Stimulated activated CD8-positive, alpha-beta memory T cell treated with anti-CD3 and anti-CD28 coated beads, Interleukin-7, amount 100 ng/mL, for 48 hours (primary cell): ENCODE measurements around the gene RPS6KB2.

Experiments
- DNase-seq, 2 donors: peaks; one replicate each; pipeline ENCODE4 v3.0.0-alpha.2; 2020; ENCODE audit warnings: low read depth in 1 of 2; ENCODE audit errors: extremely low read depth in 1 of 2

RPS6KB2 gene

DNA sequence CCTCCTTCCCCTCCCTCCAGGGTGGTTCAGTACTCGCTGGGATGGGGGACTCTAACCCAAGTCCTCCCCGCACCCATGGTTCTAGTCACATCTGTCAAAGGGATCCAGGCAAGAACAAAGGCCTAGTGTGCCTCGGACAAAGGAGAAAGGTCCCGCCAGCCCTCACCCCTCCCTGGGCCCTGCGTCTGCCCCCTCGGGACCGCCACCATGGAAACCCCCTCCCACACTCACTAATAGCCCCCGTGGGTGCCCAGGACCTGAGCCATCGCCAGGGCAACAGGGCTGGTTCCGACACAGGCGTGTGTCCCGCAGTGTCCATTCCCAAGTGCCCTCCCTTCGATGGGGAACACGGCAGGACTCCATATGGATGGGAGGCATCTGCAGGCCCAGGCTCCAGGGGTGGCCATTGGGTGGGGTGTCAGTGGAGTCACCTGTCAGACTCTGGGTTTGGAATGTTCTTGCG is 17.9 kb upstream of the RPS6KB2 start:
- DNase-seq: no peak

DNA sequence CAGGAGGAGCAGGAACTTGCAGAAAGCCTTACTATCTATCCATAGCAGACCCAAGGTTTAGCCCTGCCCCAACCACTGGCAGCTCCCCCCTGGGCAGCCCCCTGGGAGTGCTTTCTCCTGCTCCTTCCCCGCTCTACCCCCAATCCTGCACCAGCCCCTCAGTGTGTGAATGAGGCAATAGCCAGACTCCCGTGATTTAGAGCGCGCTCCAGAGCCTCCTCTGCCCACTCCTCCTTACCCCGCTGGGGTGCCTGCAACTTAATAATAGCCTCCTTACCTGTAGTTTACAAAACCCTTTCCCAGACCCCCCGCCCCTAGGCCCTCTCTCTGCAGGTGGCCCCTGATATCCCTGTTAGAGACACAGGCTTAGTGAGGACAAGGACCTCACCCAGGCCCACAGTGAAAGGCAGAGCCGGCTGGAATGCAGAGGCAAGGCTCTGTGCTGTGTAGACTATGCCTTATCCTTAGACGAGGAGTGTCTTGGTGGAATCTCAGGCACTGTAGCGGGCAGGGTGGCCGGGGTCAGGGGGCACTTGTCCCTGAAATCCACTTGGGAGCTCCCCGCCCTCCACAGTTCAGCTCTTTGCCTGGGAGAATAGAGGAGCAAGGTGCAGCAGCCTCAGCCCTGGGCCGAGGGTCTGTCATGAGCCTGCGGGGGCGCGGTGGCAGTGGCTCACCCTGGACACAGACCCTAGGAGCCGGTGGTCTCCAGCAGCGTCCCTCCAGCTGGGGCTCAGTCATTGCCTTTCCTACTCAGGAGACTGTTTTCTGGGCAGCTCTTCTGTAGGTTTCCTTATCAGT is 17.1 kb upstream of the RPS6KB2 start:
- DNase-seq: no peak

DNA sequence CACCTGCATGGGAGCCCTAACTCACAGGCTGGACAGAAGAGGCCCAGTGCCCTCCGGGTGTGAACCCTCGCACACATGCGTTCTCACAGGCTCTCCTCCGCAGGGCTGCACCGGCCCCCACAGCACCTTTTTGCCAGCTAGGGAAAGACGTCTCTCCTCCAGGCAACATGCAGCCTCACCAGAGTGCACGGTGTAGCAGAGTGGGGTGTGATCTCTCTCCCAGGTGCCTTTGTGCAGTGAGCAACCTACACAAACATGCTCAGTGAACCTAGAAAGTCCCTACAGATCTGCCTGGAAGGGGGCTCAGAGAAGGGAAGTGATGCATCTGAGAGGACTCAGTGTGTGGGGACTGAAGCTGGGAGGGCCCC is 16.5 kb upstream of the RPS6KB2 start:
- no peak for DNase-seq

DNA sequence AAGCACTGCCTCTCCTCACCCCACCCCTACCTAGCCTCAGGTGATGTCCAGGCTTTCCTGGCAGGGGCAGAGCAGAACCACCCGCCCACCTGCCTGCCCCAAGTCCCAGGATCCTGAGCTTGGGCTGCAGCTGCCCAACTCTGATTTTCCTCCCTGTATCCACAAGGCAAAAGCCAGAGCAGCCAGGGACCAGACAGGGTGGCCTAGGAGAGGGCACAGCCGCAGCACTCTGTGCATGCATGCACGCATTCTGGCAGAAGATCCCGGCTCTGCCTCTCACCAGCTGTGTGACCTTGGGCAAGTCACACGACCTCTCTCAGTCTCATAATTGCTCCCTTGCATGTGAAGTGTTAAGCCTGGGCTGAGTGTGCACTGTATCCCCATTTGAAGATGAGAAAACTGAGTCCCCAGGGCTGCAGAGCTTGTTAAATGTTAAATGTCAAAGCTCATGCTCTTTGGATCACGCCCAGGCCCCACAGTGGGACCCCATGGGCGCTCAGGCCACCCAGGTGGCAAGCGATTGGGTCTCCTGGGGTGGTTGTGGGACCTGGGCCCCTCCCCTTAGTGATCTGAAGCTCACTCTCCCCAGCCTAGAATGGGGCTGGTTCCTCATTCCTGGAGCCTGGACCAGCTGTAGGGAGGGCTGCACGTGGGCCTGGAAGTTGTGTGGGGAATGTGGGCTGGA is 15.7 kb upstream of the RPS6KB2 start:
- DNase-seq: no peak

DNA sequence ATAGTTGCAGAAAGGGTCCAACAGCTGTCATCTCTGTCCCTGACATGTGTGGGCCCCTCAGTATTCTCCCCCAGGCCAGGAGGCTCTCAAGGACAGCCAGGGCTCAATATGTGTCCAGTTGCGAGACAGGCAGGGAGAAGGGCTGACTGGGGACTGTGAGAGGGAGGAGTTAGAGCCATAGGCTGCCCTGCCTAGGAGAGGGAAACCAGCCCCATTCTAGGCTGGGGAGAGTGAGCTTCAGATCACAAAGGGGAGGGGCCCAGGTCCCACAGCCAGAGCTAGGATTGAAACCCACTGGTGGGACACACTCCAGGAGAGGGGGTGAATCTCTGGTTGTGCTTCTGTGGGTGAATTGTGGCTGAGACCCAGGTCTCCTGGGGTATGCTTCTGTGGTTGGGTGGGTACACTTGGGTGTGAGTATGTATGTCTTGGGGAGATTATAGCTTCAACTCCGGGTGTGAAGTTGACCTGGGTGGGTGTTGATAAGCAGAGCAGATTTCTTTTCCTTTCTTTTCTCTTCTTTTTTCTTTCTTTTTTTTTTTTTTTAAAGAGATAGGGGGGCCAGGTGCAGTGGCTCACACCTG is 14.9 kb upstream of the RPS6KB2 start:
- DNase-seq: no peak

DNA sequence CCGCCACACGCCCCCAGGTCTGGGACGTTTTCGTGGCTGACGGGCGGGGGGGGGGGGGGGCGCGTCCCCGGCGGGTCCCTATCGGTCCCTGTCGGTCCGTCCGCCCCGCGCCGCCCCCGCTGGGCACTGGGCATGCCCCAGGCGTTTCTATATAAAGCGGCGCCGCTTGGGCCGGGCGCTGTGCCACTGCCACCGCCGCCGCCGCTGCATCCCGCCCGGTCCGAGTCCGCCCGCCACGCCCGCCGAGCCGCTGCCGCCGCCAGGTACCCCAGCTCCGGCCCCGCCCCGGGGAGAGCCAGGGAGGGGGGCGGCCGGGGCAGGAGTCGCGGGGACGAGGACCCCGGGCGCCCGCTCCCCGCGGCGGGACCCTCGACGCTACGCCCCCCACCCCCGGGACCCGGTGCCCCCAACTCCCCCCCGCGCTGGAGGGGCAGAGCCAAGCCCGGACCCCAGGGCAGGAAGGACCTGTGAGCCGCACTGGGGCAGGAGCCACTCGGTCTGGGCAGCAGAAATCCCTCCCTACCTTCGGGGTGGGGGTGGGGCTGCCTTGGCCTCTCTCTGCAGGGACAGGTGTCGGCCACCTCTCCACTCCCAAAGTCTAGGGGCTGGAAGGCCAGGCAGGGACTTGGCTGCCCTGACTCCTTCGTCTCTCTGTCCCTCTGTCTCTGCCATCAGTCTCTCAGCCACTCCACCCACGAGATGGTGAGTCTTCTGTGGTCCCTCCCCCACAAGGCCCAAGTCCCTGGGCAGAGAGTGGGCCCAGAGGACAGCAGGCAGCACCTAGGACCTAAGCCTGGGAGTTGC is 12.6 kb upstream of the RPS6KB2 start, which contains the start of gene CARNS1:
Gene CARNS1 (plus strand): TSS at position 178 of the 804 bp plus-strand sequence. CDS start 522 bp downstream, at position 700.
- no peak for DNase-seq

DNA sequence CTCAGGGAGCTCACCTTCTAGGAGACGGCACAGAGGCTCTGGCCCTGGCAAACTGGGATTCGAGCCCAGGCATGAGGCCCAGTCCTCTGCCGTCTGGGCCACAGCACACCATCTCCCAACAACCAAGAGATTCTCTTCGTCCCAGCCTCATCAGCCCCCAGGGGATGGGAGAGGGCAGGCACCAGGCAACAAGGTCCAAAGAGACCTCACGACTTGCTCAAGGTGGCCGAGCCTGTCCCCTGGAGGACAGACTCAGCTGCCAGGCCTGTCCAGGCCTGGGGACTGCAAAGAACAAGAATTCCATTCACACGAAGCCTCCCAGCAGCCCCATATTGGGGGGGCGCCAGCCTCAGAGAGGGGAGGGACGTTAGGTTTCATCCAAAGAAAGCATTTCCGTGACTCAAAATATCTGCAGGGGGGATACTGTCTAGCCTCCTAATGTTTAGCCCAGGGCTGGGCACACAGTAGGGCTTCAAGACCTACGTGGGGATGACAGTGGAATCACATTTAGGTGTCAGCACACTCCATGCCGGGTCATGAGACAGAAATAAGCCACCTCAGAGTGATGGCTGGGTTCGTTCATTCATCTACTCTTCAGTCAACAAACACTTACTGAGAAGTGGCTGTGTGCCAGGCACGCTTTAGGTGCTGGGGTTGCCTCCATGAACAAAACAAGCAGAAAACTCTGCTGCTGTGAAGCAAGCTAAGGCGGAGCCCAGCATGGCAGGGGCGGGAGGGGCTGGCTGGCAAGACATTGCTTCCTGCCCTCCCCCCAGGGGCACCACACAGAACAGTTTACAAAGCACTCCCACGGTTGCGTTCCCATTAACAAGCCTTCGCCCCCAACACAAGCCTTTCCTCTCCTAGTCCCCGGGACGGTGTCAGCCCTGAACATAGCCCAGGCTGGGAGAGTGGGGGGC is 11.6 kb upstream of the RPS6KB2 start:
- DNase-seq: no peak

DNA sequence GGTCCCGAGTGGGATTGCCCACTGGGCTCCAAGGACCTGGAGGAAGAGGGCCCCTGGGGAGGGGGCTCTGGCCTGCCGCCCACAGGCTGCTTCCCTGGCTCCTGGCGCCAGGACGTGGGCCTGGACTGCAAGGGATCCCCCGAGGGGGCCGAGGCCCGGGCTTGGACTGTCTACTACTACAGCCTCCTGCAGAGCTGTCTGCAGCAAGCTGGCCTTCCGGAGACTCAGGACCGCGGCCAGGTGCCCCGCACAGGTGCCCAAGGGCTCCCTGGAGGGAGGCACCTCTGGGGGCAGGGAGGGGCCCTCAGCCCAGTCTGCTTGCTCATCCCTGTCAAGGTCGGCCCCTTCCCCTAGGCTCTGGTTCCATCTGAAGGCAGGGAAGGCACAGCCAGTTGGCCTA is 10.9 kb upstream of the RPS6KB2 start:
- DNase-seq: no peak

DNA sequence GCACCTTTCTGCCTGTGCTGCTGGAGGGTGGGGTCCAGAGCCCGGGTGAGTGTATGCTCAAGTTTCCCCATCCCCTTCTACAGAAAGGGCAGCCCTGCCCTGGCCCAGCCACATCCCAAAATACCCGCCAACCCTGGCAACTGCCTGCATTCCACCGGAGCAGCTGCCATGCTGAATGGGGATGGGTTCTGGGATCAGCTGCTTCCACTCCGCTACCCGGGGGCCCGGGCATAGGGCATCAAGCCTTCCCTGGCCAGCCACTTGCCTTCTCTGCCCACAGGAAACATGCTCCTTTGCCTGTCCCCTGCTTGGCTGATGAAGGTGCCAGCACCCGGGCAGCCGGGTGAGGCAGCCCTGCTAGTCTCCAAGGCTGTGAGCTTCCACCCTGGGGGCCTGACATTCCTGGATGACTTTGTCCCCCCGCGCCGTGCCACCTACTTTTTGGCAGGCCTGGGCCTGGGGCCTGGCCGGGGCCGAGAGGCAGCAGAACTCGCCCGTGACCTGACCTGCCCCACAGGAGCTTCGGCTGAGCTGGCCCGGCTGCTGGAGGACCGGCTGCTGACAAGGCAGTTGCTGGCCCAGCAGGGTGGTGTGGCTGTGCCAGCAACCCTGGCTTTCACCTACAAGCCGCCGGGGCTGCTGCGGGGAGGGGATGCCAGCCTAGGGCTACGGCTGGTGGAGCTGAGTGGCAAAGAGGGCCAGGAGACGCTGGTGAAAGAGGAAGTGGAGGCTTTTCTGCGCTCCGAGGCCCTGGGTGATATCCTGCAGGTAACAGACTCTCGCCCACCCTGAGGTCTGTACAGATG is 9.6 kb upstream of the RPS6KB2 start:
- DNase-seq: no peak

DNA sequence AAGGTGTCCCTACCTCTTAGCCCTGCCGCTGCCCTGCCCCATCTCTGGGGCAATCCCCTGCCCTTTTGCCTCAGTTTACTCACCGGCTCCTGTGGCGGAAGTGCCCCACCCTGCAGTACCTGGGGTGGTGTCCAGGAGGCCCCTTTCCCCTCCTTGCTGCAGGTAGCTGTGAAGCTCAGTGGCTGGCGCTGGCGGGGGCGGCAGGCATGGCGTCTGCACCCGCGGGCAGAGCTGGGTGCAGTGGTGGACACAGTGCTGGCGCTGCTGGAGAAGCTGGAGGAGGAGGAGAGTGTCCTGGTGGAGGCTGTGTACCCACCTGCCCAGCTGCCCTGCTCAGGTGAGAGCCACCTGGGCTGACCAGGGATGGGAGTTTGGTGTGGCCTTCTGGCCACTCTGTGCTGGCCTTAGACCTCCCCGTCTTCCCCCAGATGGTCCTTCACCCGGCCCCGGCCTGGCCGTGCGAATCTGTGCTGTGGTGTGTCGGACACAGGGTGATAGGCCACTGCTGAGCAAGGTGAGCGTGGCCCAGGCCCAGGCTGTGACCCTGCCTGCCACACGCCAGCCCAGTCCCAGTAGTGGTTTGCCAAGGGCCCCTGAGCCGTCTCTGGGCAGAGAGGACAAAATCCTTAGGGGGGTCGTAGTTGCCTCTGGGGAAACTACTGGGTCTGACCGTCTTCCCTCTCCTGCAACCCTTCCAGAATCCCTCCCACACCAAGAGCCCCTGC is 8.8 kb upstream of the RPS6KB2 start:
- DNase-seq: no peak

DNA sequence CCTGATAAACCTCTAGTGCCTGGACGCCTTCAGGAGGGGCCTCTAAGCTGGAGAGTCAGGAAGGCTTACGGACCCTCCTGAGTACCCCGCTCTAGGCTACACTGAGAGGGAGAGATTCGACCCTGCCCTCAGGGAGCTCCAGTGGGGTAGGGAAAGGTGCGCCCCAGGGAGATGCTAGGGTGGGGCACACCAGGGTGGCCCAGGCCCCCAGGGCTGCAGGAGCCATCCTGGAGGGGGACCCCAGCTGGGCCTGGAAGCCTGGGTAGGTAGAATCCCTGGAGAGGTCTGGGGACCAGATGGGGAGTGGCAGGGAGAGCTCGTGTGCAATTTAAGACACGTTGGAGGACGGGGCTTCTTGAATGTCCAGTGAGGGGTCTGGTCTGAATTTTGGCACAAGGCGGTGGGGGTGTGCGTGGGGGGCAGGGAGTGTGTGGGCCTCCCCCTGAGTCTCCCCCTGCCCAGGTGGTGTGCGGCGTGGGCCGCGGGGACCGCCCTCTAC is 8.1 kb upstream of the RPS6KB2 start:
- no peak for DNase-seq

DNA sequence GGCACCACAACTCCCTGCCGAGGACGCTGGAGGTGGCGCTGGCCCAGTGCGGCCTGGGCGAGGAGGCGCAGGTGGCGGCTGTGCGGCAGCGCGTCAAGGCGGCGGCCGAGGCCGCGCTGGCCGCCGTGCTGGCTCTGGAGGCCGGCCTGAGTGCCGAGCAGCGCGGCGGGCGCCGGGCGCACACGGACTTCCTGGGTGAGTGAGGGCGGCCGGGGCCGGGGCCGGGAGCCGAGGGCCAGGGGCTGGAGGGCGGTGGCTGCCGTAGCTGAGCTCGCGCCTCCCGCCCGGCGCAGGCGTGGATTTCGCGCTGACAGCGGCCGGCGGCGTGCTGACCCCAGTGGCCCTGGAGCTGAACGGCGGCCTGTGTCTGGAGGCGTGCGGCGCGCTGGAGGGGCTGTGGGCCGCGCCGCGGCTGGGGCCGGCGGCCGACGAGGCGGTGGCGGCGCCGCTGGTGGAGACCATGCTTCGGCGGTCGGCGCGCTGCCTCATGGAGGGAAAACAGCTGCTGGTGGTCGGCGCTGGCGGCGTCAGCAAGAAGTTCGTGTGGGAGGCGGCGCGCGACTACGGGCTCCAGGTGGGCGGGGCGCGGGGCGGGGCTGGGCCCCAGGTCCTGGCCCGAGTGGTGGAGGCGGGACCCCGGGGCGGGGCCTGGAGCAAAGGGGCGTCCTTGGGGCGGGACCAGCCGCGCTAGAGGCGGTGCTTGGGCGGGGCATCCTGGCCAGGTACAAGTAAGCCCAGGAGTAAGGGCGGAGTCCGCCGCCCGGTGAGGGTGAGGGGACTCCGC is 7.5 kb upstream of the RPS6KB2 start:
- DNase-seq: peak; percentile 95 to 98

DNA sequence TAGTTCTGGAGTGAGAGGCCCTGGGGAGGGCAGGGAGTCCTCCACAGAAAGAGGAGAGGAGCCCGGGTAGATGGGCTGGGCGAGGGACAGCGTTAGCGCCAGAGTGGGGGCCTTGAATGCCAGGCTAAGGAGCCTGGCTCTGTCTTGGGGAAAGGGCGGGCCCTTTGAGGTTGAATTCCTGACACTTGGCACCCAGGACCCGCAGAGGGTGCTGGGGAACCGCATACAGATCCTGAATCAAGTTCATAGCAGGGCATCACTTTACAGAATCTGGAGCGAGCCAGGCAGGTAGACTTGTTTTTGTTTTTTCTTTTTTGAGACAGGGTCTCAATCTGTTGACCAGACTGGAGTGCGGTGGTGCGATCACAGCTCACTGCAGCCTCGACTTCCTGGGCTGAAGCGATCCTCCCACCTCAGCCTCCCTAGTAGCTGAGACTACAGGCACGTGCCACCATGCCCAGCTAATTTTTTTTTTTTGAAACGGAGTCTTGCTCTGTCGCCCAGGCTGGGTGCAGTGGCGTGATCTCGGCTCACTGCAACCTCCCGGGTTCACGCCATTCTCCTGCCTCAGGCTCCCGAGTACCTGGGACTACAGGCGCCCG is 6.8 kb upstream of the RPS6KB2 start:
- no peak for DNase-seq

DNA sequence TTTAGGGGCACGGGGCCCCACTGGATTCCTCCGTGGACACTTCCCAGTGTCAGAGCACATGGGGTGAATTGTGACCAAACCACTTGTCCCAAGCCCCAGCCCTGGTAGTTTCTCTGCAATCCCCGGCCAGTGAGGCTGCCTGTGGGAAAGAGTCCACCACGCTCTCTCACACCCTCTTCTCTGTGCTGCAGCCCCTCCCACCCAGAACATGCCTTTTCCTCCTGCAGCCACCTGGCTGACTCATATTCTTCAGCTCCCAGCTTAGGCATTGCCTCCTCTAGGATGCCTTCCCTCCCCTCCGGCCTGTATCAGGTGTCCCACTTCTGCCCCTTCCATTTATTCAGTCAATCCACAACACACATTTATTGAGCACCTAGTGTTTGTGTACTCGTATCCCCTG is 5.4 kb upstream of the RPS6KB2 start:
- no peak for DNase-seq

DNA sequence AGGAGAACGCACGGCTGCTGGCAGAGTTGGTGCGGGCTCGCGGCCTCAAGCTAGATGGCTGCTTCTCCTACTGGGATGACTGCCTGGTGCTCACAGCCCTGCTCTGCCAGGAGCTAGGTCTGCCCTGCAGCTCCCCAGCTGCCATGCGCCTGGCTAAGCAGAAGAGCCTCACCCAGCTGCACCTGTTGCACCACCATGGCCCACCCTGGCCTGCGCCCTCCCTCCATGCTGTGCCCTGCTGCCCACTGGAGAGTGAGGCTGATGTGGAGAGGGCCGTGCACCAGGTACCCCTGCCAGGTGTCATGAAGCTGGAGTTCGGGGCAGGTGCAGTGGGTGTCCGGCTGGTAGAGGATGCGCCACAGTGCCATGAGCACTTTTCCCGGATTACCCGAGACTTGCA is 4.8 kb upstream of the RPS6KB2 start:
- DNase-seq: no peak

DNA sequence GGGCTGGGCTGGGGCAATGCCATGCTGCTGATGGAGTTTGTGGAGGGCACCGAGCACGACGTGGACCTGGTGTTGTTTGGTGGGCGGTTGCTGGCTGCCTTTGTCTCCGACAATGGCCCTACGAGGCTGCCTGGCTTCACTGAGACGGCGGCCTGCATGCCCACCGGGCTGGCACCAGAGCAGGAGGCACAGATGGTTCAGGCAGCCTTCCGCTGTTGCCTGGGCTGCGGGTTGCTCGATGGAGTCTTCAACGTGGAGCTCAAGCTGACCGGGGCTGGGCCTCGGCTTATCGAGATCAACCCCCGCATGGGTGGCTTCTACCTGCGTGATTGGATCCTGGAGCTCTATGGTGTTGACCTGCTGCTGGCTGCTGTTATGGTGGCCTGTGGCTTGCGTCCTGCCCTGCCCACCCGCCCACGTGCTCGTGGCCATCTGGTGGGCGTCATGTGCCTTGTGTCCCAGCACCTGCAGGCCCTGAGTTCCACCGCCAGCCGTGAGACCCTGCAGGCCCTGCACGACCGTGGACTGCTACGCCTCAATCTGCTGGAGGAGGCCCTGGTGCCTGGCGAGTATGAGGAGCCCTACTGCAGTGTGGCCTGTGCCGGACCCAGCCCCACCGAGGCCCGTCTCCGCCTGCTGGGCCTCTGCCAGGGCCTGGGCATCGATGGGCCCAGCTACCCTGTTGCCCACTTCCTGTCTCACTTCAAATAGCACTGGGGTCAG is 4.2 kb upstream of the RPS6KB2 start:
- no peak for DNase-seq
